ENCODE measurements around the gene AGL.
"Not testable (repeated sequence)": the region's sequence is repeated elsewhere in the genome, so short reads cannot be mapped to it uniquely, and the experiment has no call there.

Gene AGL

DNA sequence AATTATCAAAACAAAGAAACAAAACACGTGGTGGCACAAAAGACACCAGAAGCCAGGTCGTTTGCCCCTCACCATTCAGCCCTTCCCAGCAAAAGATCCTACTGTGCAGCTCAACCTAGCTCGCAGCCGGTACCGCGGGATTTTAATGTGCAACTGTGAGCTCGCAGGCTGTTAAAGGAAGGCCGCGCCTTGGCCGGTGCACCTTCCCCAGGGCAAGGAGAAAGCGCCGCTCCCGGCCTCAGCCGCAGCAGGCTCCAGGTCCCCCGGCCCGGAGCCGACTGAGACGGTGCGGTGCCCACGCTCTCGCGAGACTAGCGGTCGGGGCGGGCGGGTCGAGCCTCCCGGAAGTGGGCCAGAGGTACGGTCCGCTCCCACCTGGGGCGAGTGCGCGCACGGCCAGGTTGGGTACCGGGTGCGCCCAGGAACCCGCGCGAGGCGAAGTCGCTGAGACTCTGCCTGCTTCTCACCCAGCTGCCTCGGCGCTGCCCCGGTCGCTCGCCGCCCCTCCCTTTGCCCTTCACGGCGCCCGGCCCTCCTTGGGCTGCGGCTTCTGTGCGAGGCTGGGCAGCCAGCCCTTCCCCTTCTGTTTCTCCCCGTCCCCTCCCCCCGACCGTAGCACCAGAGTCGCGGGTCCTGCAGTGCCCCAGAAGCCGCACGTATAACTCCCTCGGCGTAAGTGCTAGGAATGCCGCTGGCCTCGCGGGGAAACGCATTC, at the start of gene AGL:
Gene AGL (plus strand): TSS at position 618 of the 715 bp plus-strand sequence. CDS start 682 bp downstream, outside the sequence.
- peak; percentile 83 for DNase-seq (ENCODE audit: low spot score)

DNA sequence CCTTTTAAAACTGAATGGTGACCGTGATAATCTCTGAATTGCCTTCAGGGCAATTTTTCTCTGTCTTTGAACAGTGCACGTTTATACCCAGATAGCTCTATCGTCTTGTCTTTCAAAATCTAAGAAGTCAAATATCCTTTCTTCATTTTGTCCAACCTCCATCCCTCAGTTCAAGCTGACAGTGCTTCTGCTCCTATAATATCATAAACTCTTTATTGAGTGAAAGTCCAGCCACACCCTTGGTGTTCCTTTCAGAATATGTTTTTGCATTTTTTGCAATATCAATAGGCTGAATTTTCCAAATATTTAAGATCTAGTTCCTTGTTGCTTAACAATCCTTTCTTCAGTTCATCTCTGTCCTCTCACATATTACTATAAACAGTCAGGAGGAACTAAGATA, 48.6 kb upstream of the AGL start:
- no peak for DNase-seq (ENCODE audit: low spot score)

DNA sequence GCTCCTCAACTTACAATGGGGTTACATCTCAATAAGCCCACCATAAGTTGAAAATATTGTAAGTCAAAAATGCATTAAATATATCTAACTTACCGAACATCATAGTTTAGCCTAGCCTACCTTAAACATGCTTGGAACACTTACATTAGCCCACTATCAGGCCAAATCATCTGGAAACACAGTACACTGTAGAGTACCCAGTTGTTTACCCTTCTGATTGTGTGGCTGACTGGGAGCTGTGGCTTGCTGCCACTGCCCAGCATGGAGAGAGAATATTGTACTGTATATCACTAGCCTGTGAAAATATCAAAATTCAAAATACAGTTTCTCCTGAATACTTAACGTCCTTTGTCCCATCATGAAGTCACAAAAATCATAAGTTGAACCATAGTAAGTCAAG, 43.3 kb upstream of the AGL start:
- no peak for DNase-seq (ENCODE audit: low spot score)

DNA sequence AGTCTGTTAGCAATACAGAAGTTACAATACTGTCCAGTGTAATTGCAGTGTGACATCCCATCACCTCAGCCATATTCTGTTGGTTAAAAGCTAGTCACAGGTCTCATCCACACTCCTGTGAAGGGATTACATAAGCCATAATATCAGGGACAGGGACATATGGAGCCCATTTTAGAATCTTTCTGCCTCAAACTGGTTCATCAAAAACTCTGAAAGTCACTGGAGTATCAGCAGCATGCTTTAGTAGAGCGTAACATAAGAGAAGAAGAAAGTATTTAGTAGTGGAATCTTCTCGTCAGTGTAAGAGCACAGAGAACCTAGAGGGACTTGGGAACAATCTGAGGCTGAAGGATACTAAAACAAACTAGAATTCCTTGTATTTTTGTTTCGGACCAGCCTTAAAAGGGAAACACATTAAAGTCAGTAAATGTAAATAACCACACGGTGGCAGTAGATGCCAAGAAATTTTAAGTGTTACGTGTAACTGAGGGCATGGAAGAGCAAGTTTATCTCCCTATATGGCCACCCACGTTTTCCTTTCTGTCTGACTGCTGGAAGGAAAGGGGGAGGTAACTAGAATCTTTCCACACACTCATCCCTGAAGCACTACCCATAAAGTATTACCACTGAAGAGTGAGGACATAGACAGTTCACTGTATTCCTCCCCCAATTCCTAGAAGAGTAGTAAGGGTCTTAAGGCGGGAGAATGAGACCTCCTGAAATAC, 41.6 kb upstream of the AGL start:
- DNase-seq (ENCODE audit: low spot score), result peak; percentile 59

DNA sequence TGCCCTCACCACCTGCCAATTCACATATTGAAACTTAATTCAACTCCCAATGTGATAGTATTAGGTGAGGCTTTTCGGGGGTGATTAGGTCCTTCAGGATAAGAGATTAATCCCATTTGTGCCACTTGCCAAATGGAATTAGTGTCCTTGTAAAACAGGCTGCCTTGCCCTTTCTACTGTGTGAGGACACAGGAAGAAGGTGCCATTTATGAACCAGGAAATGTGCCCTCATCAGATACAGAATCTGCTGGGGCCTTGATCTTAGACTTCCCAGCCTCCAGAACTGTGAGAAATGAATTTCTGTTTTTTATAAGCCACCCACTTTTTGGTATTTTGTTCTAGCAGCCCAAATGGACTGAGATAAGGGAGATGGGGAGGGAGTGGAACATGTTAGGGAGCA, 39.1 kb upstream of the AGL start:
- no peak for DNase-seq (ENCODE audit: low spot score)

DNA sequence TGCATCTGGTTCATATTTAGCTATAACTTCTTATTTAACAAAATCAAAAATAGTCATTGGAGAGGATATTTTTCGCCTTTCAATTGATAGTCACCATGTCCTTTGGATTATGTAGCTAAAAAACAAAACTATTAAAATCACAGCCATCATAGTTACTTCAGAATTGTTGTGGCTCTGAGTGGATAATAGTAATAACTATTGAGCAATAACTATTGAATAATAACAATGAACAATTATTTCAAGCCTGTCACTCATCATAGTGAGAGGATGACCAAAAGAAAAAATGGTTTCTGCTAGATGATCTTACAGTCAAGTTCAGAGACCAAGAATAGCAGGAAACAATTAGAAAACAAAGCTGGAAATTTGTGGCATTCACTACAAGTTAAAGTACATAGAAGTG, 38.4 kb upstream of the AGL start:
- DNase-seq (ENCODE audit: low spot score), result no peak

DNA sequence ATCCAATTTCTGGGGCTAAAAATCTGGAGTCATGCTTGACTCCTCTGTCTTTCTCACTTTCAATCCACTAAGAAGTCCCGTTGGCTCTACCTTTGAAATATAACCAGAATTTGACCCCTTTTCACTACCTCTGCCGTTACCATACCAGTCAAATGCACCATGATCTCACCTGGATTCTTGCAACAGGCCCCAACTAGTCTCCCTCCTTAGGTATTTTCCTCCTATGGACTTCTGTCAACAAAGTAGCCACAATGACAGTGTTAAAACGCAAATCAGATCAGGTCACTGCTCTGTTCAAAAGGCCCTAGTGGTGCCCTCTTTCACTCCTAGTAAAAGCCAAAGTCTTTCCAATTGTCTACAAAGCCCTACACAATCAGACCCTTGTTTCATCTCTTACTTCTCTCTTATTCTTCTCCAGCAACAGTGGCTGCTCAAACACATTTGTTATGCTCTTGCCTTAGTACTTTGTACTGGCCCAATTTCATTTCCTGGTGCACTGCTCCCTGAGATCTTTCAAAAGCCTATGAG, 35.7 kb upstream of the AGL start:
- DNase-seq (ENCODE audit: low spot score), result no peak

DNA sequence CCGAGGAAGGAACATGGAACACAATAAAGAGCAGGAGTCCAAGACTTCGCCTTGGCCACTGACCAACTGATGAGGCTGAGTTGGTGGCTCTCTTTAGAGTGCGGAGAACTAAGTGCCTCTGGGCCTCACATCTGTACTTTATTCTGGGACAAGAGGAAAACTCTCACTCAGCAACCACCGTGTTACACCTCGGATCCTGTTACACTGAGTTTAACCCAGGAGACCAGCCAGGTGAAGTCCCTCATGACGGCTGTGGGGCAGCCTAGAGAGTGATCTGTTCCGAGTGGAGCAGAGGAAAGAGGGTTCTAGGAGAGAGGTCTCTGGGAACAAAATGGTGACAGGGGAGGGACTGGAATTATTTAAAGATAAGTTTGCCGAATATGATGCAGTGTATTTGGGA, 33.5 kb upstream of the AGL start:
- DNase-seq (ENCODE audit: low spot score), result no peak

DNA sequence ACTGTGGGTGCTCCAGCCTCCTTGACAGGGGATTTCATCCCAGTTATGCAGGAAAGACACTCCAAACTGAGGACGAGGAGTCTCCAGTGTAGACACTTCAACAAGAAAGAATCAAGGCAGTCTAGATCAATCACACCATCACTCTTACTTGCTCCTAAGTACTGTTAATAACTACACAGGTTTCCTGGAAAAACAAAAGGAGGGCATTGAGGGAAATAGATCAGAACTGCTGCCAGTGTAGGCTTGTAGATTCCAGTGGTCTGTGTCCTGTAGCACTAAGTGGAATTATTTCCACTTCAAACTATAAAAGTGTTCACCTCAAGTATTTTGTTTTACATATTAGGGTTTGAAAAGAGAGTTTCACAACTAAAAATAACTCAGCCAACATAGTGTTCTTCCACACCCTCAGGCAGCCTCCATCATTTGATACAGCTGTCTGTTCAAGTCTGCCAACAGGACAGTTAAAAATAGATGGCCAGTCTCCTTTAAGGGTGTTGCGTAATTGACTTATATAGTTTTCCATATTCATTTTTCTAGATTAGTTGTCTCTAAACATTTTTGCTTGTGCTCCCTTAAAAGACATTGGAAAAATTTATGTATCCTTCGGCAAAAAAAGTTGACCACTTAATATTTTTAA, 32.0 kb upstream of the AGL start:
- no peak for DNase-seq (ENCODE audit: low spot score)

DNA sequence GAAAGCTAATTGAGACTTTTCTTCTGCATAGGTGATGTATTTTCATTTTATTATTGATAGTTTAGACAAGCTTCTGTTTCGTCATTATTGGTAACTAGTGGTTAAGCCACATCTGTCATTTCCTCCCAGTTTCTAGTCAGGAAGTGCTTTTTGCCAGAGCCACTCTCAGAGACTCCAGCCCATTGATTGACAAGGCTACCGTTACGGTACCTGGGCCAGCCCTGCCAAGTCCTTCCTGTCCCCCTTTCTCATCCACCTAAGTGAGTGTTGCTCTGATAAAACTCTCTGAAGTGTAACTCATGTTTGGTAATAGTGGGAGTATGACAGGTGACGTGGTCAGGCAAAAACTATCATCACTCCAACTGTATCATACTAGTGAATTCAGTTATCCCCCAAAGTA, 29.6 kb upstream of the AGL start:
- DNase-seq (ENCODE audit: low spot score), result no peak

DNA sequence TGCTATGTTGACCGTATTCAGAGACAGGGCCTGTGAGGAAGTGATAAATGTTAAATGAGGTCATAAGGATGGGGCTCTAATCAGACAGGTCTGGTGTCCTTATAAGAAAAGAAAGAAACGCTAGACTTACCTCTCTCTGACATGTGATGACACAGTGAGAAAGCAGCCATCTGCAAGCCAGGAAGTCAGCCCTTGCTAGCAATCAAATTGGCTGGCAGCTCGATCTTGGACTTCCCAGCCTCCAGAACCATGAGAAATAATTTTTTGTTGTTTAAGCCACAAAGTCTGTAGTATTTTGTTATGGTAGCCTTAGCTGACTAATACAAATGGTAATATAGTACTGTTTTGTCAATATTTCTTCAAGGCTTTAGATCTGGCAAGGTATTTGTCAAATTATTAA, 25.1 kb upstream of the AGL start:
- DNase-seq (ENCODE audit: low spot score), result no peak

DNA sequence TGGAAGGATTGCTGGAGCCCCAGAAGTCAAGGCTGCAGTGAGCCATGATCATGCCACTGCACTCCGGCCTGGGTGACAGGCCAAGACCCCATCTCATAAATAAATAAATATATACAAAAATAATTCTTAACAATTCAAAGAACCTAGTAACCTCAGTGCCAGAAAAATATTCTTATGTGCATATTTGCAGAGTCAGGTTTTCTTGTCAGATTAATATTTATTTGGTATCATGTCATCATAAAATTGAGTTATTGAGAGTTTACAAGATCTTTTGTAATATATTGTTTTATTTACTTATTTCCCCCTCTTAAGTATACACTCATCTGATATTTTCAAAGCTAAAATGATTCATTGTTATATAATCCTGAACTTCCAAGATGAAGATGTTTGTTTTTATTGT, 24.5 kb upstream of the AGL start:
- DNase-seq (ENCODE audit: low spot score), result no peak

DNA sequence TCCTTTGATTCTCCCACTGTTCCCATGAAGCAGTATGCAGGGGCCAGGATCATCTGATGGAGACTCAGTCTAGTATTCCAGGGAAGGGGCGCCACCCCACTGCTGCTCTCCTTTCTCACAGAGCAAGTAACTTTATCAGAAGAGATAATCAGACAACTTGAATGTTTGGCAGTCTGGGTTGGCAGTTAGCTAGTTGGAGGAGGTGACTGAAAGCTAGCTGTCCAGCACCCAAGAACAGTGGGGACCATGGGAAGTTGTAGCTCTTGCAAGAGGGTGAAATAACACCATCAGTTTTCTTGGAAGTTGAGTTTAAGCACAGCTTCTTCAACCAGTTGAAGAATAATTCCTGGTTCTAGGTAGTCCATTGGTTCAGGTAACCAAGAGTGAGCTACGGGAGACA, 22.2 kb upstream of the AGL start:
- DNase-seq (ENCODE audit: low spot score), result no peak

DNA sequence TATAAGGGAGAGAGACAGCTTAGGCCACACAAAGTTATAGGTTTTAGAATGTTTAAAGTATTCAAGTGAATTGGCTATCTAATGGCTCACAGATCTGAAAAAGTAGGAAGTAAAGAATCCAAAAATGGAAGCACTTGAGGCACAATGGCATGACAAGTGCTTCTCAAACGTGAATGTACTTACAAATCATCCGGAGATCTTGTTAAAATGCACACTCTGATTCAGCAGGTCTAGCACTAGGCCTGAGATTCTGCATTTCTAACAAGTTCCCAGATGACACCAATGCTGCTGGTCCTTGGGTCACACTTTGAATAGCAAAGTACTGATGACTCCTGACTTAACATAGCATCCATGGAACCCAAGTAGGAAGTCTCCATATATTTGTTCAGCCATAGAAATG, 20.9 kb upstream of the AGL start:
- DNase-seq (ENCODE audit: low spot score), result no peak

DNA sequence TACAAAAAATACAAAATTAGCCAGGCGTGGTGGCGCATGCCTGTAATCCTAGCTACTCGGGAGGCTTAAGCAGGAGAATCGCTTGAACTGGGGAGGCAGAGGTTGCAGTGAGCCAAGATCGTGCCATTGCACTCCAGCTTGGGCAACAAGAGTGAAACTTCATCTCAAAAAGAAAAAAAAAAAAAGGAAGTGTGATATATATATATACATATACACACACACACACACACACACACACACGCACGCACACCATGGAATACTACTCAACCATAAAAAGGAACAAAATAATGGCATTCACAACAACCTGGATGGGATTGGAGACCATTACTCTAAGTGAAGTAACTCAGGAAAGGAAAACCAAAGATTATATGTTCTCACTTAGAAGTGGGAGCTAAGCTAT, 16.2 kb upstream of the AGL start:
- not testable (repeated sequence) for DNase-seq (ENCODE audit: low spot score)

DNA sequence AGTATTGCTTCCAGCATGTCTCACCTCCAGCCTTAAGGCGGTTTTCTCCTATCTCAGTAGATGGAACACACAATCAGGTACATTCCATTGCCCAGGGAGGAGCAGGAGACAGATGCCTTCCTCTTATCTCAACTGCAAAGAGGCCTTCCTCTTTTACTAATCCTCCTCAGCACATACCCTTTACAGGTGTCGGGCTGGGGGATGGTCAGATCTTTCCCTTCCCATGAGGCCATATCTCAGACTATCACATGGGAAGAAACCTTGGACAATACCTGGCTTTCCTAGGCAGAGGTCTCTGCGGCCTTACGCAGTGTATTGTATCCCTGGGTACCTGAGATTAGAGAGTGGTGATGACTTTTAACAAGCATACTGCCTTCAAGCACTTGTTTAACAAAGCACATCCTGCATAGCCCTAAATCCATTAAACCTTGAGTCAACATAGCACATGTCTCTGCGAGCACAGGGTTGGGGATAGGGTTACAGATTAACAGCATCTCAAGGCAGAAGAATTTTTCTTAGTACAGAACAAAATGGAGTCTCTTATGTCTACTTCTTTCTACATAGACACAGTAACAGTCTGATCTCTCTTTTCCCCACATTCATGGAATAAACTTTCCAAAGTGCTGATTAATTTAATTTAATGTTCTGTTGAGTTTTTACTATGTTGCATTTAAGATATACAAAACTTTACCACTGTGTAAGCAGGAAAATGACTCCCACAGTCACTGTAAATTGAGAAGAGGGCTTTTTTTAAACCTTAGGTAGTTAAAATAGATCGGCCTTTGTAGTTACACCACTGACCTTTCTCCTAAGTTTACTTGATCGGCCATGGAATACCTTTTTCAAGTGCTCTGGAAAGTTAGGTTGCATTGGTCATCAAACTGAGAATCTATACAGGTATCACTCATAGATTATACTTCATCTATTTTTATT, 13.7 kb upstream of the AGL start:
- not testable (repeated sequence) for DNase-seq (ENCODE audit: low spot score)

DNA sequence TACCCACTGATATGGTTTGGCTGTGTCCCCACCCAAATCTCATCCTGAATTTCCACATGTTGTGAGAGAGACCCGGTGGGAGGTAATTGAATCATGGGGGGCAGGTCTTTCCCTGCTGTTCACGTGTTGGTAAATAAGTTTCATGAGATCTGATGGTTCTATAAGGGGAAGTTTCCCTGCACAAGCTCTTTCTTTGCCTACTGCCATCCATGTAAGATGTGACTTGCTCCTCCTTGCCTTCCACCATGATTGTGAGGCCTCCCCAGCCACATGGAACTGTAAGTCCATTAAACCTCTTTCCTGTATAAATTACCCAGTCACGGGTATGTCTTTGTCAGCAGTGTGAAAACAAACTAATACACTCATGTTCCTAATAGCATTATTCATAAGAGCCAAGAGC, 9.8 kb upstream of the AGL start:
- not testable (repeated sequence) for DNase-seq (ENCODE audit: low spot score)

DNA sequence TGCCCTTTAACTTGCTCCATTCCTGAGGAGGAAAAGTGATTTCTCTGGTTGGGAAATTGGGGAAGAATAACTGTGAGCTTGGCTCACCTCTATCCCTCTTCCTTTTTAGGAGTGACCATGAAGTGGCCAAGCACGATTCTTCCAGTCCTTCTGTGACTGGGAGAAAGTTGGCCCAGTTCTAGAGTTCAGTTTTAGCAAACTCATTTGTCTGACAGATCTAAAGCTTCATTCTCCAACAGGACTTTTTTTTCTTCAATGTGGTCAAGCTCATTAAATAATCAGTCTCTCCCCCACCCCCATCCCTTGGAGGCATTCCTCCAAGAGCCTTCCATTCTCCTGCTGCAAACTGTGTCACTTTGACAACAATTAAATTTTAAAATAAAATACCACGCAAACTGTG, 6.4 kb upstream of the AGL start:
- no peak for DNase-seq (ENCODE audit: low spot score)

DNA sequence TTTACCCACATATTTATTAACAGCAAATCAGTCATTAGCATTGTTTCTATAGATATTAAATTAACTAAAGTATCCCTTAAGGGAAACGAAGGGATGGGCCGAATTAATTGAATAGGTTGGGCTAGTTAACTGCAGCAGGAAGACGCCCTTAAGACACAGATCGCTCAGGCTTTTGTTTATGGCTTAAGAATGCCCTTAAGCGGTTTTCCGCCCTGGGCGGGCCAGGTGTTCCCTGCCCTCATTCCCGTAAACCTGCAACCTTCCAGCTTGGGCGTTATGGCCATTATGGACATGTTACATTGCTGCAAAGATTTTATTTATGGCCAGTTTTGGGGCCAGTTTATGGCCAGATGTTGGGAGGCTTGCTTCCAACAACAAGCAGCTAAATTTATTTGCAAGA, 5.0 kb upstream of the AGL start:
- not testable (repeated sequence) for DNase-seq (ENCODE audit: low spot score)

DNA sequence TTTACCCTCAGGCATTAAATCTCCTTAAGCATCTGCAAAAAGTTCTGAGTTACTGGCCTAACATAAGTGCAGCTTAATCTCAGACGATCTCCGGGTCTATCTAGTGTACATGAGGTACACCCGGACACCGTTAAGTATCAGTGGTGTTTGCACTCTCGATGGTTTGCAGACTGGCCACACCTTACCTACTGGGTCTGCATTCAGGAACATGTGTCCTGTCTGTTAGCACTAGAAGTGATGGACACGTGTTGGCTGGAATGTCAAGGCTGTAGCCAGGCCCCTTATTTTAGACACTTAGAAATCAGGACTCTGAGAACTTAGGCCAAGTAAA, 783 bp upstream of the AGL start:
- DNase-seq (ENCODE audit: low spot score), result peak; percentile 23

DNA sequence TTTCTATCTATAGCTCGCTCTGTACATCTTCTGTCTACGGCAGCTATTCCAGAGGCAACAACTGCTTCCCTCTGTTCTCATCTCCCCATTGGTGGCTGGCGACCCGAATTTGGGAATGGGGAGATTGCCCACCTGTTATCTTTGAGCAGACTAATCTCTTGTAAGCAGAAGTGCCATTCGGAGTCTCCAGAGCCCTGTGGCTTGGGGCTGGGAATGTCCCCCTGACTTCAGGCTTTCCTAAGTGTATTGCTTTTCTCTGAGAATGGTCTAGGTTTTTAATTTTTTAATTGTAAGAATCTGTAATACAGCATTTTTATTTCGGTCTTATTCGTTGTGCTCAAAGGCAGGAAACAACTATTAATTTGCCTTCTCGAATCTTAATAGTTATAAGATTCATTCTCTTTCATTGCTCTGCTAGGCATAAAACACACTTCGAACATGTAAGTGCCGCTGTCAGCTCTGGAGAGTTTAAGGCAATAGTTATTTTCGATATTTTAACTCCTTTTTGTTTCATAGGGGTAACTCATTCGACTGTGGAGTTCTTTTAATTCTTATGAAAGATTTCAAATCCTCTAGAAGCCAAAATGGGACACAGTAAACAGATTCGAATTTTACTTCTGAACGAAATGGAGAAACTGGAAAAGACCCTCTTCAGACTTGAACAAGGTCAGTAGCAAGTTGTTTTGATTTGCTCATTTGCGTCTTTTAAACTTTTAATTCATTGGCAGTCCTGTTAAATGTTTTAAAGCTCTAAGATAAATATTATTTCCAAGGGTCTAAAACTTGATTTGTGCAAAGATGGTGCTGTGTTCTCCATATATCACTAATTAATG, 514 bp downstream of the AGL start:
- no peak for DNase-seq (ENCODE audit: low spot score)
